NCI-H2196 treated with DMSO at 0.1 percent for 48 hours (cell line): Measurements from ENCODE around the gene ZNF304.

Source experiments
- DNase-seq: peaks from one replicate; lab custom pipeline; 2025; ENCODE audit not compliant: unreplicated experiment; lab: John Stamatoyannopoulos, UW

Gene ZNF304

DNA sequence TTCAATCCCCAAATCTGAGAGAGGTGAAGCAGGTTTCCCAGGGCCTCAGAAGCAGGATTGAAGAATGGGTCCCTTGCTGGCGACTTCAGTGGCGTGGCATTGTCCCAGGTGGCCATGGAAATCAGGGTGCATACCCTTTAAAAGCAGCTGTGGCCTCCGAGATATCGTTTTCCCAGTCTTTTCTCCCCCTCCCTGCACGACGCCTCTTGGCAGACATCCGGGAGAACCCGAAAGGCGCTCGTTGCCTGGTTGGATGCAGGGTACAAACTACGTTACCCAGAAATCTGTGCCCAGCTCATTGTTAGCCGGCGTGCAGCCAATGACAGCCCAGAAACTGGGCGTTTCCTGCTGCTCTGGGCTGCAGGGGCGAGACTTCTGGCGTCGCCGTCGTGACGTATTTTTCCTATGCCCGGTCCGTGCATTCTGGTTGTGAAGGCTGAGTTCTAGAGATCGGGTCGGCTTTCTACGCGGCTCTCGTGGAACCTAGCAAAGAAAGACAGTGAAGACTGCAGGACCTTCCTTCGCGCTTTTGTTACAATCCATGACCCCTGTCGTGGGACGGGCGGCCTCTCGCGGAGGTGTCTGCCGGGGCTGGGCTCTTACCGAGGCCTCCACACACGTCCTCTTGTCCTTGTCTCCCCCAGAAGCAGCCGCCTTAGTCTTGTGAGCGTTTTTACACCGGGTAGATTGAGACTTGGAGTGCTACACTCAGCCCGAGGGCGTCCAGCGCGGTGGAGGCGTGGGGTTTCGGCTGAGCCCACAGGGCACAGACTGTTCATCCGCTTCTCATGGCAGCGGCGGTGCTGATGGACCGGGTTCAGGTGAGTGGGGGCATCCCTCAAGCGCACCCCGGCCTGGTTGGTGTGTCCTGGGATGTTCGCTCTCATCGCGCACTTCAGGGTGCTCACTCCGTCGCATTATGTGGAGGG, at the start of gene ZNF304:
Gene ZNF304, plus strand, starts transcription at position 395 of the 929 bp plus-strand sequence. Its CDS starts 394 bp downstream, at position 789.
- DNase-seq = peak; percentile 92

DNA sequence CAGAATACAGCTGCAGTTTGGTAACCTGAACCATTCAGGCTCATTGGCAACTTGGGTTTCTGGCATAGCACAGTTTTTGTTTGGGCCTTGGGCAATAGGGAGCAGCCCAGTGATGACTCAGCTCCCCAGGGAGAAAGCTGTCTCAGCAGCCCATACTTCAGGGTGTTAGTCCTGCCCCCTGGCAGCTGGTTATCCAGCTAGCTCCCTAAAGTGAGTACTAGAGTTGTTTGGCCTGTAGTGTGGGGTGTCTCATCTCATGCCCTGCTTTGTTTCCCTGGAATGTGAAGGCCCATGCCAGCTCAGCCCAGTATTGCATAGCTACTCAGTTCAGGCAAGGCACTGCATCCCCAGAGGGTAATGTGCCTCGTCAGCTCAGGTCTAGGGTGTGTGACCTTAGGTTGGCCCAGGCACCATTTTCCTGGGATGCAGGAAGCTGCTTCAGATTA, 49.0 kb upstream of the ZNF304 start:
- no peak for DNase-seq

DNA sequence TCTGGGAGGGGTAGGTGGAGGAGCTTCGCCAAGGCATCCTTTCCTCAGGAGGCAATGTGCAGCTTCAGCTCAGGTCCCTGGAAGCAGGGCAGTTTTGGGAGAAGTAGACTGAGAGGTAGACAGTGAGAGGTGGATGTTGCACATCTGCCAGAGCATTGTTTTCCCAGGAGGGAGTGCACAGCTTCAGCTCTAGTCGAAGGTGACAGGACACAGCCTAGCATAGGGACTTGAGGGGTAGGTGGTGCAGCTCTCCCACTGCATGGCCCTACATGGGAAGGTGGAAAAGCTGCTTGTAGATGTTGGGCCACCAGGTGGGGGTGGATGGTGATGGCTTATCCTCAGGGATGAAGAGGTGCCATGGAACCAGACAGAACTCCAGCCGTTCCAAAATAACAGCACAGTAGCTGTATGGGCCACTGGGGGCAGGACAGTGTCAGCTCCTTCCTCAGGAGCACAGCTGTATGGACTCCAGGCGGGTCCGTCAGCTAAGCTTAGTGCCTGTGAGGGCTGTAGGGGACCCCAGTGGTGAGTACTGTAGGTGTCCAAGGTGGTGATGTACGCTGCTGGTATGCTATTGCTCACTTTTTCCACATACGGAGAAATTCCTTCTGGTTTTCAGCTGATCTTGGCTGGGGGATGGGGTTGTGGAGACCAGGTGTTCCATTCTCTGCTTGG, 48.2 kb upstream of the ZNF304 start:
- DNase-seq = no peak

DNA sequence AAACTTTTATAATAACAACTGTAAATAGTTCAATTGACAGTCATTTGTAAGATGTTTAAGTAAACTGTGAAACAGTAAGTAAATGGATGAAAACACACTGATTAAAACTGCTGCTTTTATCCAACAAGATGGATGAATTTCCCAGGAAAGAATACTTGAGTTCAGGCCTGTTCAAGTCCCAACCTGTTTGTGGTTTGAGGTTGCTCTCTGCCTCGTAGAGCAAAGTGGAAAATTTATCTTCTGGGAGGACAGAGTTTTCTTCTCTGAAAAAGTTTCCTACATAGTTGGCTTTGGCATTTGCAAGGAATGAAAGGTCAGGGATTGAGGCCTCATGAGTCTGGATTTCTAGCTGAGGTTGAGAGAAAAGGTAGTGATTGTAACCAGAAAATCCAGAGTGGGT, 46.0 kb upstream of the ZNF304 start:
- DNase-seq = no peak

DNA sequence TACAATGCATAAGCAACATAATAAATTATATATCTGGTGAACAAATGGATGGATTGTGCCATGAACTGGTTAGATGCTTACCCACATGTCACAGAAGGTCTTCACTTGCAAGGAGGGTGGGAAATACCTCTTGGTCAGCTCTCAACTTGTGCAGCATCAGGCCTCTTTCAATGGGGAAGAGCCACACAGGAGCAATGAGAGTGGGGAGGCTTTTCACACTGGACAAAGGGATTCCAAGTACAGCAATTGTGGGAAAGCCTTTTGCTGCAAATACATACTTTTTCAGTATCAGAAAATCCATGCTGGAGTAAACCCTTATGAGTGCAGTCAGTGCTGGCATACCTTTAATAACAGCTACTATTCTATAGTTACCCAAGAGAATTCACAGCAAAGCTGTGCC, 42.6 kb upstream of the ZNF304 start:
- DNase-seq = no peak

DNA sequence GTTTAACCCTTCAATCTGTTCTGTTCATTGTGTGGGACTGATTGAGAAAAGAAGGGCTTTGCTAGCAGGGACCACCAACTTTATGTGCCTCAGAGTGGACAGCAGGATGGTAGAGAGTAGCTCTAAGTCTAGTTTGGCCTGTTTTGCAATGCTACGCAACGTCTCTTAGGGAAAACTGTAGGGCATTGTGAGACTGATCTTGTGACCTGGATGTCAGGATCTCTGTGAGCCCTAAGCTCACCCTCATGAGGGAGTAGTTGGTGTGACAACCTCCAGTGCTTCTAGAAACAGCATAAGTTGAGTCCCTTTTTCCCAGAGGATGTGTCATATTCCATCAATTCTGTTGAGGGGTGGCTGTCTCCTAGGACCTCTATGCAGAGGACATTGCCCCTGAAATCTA, 40.3 kb upstream of the ZNF304 start:
- no peak for DNase-seq

DNA sequence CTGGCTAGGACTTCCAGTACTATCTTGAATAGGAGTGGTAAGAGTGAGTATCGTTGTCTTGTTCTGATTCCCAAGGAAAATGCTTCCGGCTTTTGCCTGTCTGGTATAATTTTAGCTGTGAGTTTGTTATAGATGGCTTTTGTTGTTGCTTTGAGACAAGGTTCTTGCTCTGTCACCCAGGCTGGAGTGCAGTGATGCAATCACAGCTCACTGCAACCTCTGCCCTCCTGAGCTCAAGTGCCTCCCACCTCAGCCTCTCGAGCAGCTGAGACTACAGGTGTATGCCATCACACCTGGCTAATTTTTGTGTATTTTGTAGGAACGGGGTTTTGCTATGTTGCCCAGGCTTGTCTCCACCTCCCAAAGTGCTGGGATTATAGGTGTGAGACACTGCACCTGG, 36.9 kb upstream of the ZNF304 start:
- no peak for DNase-seq

DNA sequence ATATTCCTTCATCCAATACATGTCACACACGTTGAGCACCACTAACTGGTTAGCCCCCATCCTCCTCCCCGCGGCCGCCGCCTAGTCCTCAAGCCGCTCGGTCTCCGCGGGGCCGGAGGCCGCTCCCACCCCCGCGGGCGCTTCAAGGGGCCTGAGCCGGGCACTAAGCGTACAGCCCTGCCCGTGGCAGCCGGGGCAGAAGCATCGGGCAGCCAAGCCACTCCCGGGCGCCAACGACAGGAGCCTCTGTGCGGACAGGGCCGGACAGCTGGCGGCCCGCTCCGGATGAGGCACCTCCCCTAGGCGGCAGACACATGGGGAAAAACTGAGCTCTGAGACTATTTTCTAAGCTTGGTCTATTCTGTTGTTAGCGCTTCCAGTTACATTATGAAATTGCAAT, 33.6 kb upstream of the ZNF304 start:
- DNase-seq = no peak

DNA sequence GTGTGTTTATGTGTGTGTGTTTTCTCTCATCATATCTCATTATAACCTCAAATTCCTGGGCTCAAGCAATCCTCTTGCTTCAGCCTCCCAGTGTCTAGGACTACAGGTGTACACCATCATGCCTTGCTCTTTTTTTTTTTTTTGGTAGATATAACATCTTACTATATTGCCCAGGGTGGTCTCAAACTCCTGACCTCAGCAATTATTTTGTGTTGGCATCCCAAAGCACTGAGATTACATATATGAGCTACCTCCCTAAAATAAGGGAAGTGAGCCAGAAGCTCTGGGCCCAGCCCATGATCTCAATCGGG, 31.2 kb upstream of the ZNF304 start:
- DNase-seq = no peak

DNA sequence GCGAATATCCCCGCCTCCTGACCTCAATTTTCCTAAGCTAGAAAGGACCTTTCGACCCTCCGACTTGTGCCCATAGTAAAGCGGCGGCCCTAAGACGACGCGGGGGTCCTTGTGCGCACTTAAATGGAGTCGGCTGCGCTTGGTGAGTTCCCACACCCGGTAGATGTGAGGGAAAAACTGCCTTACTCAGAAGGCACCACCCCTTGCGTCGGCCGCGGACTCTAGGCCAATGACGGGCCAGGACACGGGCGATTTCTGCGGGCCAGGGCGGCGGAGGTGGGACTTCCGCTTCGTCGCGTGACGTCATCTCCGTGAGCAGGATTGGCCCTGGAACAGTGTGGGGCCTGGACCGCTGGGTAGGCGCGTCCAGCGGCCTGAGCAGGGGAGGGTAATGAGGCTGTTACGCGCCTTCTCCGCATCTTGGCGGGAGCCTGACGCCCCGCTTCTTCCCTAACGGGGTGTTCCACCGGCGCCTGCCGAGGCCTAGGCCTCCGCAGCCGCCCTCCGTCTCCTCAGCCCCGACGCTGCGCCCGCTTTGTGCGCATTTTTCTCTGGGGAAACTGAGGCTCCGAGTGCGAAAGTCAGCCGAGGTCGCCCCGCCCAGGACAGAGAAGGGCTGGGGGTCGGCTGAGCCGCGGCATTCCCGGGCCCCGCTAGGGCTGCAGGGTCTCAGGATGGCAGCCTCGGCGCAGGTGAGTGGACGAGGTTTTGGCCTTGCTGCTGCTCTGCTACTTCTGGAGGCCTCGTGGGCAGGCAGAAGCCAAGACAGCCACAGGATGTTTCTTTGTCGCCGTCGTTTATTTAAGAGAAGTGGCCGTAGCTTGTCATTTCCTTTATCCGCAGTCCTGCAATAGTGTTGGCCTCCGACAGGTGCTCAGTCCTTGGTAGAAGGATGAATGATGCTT, 30.6 kb upstream of the ZNF304 start, which contains the start of gene ZNF543:
Gene ZNF543, plus strand, starts transcription at position 293 of the 905 bp plus-strand sequence. Its CDS starts 382 bp downstream, at position 675.
- DNase-seq = peak; percentile 85

DNA sequence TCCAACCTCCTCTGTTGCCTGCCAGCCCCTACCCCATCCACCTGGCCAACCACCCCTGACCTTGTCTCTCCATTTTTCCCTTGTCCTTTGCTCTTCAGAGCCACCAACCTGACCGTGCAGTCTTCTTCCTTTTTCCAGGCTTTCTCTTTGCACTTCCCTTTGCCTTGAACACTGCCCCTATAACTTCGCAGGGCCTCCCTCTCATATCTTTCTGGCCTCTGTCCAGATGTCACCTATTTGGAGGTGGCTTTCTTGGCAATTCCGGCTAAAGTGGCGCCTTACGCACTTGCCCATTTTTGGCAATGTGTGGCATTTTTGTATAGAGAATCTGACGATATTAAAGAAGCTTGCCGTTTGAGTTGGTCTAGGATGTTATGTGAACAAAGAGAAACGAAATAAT, 30.0 kb upstream of the ZNF304 start:
- DNase-seq = no peak

DNA sequence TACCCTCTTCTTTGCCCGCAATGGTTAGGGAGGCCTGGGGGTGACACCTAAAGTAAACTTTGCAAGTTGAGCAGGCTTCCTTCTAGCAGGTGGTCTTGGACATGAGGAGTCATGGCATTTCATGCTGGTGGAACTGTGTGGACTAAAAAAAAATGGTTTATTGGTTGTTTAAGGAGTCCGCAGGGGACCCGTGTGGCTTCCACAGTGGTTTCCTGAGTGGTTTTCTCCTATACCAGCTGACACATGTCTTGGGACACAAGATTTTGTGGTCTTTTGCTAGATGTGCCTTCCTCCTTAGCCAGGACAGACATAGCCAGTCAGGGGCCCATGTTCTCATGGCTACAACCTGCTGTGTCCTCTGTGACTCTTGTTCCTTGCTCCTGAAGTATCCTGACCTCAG, 29.3 kb upstream of the ZNF304 start:
- no peak for DNase-seq

DNA sequence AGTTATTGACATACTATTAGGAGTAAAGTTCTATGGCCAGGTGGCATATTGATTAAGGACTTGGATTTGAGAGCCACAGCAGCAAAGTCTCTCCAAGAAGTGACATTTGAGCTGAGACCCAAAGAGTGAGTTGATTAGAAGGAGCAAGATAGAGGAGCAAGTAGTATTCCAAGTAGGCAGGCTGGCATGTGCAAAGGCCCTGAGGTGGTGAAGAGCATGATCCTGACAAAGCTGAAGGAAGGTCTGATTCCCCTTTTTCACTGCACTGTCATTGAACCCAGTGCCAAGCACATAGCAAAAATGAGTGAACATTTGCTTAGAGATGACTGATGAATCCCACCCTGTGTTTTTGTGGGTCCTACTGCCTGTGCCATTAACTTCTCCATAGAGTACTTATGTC, 26.1 kb upstream of the ZNF304 start:
- no peak for DNase-seq

DNA sequence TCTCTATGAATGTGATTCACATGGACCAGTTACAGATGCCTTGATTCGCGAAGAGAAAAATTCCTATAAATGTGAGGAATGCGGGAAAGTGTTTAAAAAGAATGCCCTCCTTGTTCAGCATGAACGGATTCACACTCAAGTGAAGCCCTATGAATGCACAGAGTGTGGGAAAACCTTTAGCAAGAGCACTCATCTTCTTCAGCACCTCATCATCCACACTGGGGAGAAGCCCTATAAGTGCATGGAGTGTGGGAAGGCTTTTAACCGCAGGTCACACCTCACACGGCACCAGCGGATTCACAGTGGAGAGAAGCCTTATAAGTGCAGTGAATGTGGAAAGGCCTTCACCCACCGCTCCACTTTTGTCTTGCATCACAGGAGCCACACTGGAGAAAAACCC, 23.1 kb upstream of the ZNF304 start:
- DNase-seq = no peak

DNA sequence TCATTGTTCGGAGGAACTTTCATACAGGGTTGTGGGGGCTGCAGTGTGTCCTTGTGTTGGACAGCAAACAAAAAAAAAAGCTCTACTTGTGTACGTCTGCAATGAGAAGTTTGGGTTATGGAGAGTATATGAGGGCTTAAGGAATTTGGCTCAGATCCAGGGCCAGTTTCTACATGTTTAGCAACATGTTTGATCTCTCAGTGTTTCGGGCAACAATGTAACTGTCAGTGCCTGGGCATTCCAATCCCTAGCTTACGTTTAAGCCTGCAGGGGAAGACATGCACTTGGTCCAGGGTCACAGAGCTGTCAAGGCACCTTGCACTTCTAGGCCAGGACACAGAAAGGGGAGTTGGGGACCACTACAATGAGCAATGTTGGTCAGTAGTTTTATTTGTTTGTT, 16.9 kb upstream of the ZNF304 start:
- no peak for DNase-seq

DNA sequence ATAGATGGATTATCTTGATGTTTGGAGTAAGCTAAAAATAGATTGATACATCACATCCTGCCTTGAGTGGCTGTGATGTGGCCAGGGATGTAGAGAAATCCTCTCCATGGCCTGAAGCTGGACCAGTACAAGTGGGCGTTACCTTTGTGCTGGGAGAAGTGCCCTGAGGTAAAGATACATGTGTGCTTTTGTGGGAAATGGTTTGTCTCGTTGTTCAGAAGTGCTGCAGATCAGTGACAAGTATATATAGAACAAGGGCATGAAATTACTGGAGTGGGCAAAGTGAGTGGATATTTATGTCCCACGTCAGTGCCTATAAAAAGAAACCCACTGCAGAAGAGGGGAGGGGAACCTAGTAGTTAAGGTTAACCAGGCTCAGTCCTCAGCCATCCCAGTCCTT, 12.2 kb upstream of the ZNF304 start:
- DNase-seq = no peak

DNA sequence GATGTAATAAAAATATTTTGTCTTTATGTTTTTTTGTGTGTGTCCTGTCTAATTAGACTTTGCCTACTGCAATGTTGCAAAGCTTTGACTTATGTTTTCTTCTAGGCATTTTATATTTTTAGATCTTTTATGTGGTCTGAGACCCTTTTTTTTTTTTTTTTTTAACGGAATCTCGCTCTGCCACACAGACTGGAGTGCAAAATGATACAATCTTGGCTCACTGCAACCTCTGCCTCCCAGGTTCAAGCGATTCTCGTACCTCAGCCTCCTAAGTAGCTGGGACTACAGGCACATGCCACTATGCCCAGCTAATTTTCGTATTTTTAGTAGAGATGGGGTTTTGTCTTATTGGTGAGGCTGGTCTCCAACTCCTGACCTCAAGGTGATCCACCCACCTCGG, 8.5 kb upstream of the ZNF304 start:
- DNase-seq = no peak

DNA sequence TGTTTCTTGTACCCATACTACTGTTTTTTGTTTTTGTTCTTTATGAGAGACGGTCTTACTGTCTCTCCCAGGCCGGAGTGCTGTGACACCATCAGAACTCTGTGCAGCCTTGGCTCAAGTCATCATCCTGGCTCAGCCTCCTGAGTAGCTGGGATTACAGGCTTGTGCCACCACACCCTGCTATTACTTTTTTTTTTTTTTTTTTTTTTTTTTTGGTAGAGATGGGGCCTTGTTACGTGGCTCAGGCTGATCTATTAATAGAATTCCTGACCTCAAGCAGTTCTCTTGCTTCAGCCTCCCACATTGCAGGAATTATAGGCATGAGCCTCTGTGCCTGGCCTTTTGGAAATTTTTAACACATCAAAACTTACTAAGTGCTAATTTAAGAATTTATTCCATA, 2.9 kb upstream of the ZNF304 start:
- no peak for DNase-seq

DNA sequence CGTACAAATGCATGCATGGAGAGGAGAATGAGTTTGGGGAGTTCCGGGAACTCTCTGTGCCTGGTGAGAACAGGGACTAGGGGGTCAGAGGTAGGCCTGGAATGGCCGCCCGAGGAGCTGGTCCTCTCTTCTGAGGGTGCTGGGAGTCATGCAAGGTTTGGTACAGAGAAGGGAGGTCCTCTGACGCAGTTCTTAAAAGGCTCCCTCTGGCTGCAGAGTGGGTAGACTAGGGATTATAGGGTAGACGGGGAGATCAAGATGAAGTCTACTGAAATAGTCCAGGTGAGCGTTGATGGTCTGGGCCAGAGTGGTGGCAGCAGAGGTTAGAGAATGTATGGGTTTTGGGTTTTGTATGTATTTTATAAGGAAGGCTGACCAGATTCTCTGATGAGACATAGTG, 796 bp downstream of the ZNF304 start:
- DNase-seq = no peak

DNA sequence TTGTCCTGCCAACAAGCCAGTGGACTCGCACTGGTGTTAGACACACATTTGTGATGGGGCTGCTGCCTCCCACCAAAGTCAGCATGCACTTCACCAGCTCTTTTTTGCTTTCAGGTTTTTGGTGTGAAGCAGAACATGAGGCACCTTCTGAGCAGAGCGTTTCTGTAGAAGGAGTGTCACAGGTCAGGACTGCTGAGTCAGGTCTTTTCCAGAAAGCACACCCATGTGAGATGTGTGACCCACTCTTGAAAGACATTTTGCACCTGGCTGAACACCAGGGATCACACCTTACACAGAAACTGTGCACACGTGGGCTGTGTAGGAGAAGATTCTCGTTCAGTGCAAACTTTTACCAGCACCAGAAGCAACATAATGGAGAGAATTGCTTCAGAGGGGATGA, 4.8 kb downstream of the ZNF304 start:
- no peak for DNase-seq

DNA sequence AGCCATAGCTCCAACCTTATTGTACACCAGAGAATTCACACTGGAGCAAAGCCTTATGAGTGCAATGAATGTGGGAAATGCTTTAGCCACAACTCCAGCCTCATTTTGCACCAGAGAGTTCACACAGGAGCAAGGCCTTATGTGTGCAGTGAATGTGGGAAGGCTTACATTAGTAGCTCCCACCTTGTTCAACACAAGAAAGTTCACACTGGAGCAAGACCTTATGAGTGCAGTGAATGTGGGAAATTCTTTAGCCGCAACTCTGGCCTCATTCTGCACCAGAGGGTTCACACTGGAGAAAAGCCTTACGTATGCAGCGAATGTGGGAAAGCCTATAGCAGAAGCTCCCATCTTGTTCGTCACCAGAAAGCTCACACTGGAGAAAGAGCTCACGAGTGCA, 6.3 kb downstream of the ZNF304 start:
- no peak for DNase-seq
